NCI-H1436 treated with DMSO at 0.1 percent for 48 hours (cell line): ENCODE results near the gene PPP4R1.

Experiments
- DNase-seq: peaks from one replicate; lab custom pipeline; 2025; lab: John Stamatoyannopoulos, UW

PPP4R1 gene

GRCh38 chr18:9545029-9545428, 69.3 kb downstream of the PPP4R1 start:
- no peak for DNase-seq

- DNase-seq = no peak
These were observed 71.4 kb downstream of the PPP4R1 start for GRCh38 chr18:9542924-9543323.

- DNase-seq = no peak
These were observed 74.4 kb downstream of the PPP4R1 start for GRCh38 chr18:9539938-9540337.

- no peak for DNase-seq
These were observed 75.1 kb downstream of the PPP4R1 start for GRCh38 chr18:9539283-9539682.

- DNase-seq = no peak
These were observed 76.7 kb downstream of the PPP4R1 start for GRCh38 chr18:9537677-9538076.

GRCh38 chr18:9536354-9537152, 77.8 kb downstream of the PPP4R1 start:
- no peak for DNase-seq

GRCh38 chr18:9535430-9535991, 78.8 kb downstream of the PPP4R1 start:
- no peak for DNase-seq

GRCh38 chr18:9534844-9535243, 79.5 kb downstream of the PPP4R1 start:
- DNase-seq = no peak

GRCh38 chr18:9531791-9532410, 82.5 kb downstream of the PPP4R1 start:
- no peak for DNase-seq

GRCh38 chr18:9530226-9531009, 83.9 kb downstream of the PPP4R1 start:
- DNase-seq = no peak

GRCh38 chr18:9526458-9526857, 87.9 kb downstream of the PPP4R1 start:
- DNase-seq = no peak

- no peak for DNase-seq
These were observed 91.4 kb downstream of the PPP4R1 start for GRCh38 chr18:9522952-9523351.

GRCh38 chr18:9521770-9522169, 92.6 kb downstream of the PPP4R1 start:
- no peak for DNase-seq

GRCh38 chr18:9520666-9521065, 93.7 kb downstream of the PPP4R1 start:
- no peak for DNase-seq

GRCh38 chr18:9519399-9519798, 95.0 kb downstream of the PPP4R1 start:
- DNase-seq = no peak

- DNase-seq = no peak
These were observed 96.5 kb downstream of the PPP4R1 start for GRCh38 chr18:9517869-9518268.

- peak; percentile 27 for DNase-seq
These were observed 97.8 kb downstream of the PPP4R1 start for GRCh38 chr18:9516437-9517064.

GRCh38 chr18:9513971-9514512, 100.3 kb downstream of the PPP4R1 start:
- no peak for DNase-seq

GRCh38 chr18:9508446-9509025, 105.8 kb downstream of the PPP4R1 start:
- no peak for DNase-seq

GRCh38 chr18:9507565-9508088, 106.7 kb downstream of the PPP4R1 start:
- no peak for DNase-seq
